ENCODE data around the gene GGTLC1.

GGTLC1 gene

GRCh38 chr20:24004471-24004870 lies 15.9 kb upstream of the GGTLC1 start:
- Histone ChIP-seq H3F3A (ENCODE audit: insufficient read depth, low read length) (peaks cover 14% of the 10 kb centered on the region), H3K4me2 (ENCODE audit: low read depth, low read length) (no peak overlapping the region), H2AFZ (ENCODE audit: low read length) (no peak overlapping the region), H3K9ac (ENCODE audit: low read length) (no peak overlapping the region), H3K27me3 (replicated peaks; ENCODE audit: insufficient read depth, low read length) (no peaks in the 10 kb centered on the region), H3K4me1 (ENCODE audit: low read length) (peaks cover 21% of the 10 kb centered on the region), H3K27ac (ENCODE audit: low read length) (no peak overlapping the region), H3K79me2 (ENCODE audit: low read length) (no peaks in the 10 kb centered on the region), H3K9me3 (replicated peaks; ENCODE audit: insufficient read depth, low read length) (no peaks in the 10 kb centered on the region), H3K36me3 (replicated peaks; ENCODE audit: insufficient read depth, low read length) (no peaks in the 10 kb centered on the region), H3K4me3 (ENCODE audit: low read length) (no peak overlapping the region), H3K9me2 (replicated peaks; ENCODE audit: insufficient read depth, low read length) (no peaks in the 10 kb centered on the region), H4K20me1 (ENCODE audit: insufficient read depth, low read length) (no peaks in the 10 kb centered on the region)
- no peak for DNase-seq
- TF ChIP-seq EZH2 (optimal IDR thresholded peaks at IDR 0.05; ENCODE audit: low read depth, low read length) (no peak), EZH2phosphoT487 (IDR thresholded peaks at IDR 0.05; ENCODE audit: low read length) (no peak)
- TF ChIP-seq, protein P1, sequence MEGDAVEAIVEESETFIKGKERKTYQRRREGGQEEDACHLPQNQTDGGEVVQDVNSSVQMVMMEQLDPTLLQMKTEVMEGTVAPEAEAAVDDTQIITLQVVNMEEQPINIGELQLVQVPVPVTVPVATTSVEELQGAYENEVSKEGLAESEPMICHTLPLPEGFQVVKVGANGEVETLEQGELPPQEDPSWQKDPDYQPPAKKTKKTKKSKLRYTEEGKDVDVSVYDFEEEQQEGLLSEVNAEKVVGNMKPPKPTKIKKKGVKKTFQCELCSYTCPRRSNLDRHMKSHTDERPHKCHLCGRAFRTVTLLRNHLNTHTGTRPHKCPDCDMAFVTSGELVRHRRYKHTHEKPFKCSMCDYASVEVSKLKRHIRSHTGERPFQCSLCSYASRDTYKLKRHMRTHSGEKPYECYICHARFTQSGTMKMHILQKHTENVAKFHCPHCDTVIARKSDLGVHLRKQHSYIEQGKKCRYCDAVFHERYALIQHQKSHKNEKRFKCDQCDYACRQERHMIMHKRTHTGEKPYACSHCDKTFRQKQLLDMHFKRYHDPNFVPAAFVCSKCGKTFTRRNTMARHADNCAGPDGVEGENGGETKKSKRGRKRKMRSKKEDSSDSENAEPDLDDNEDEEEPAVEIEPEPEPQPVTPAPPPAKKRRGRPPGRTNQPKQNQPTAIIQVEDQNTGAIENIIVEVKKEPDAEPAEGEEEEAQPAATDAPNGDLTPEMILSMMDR (IDR thresholded peaks at IDR 0.05; ENCODE audit: low read length): no peak

GRCh38 chr20:24002896-24003295 lies 14.3 kb upstream of the GGTLC1 start:
- Histone ChIP-seq H4K20me1 (ENCODE audit: insufficient read depth, low read length) (no peaks in the 10 kb centered on the region), H3K27me3 (replicated peaks; ENCODE audit: insufficient read depth, low read length) (no peaks in the 10 kb centered on the region), H3K9me3 (replicated peaks; ENCODE audit: insufficient read depth, low read length) (no peaks in the 10 kb centered on the region), H3K4me2 (ENCODE audit: low read depth, low read length) (peak overlapping the region; percentile 79), H3K4me3 (ENCODE audit: low read length) (no peak overlapping the region), H3K9me2 (replicated peaks; ENCODE audit: insufficient read depth, low read length) (no peaks in the 10 kb centered on the region), H3K79me2 (ENCODE audit: low read length) (no peaks in the 10 kb centered on the region), H3K4me1 (ENCODE audit: low read length) (peaks cover 21% of the 10 kb centered on the region), H3K9ac (ENCODE audit: low read length) (0 out of 2 replicates have a peak overlapping the region, but pooled peaks have one; percentile 61), H3K36me3 (replicated peaks; ENCODE audit: insufficient read depth, low read length) (no peaks in the 10 kb centered on the region), H3K27ac (ENCODE audit: low read length) (peak overlapping the region; percentile 96; the same call in 1 of the 2 replicates), H3F3A (ENCODE audit: insufficient read depth, low read length) (peaks cover 14% of the 10 kb centered on the region), H2AFZ (ENCODE audit: low read length) (no peak overlapping the region)
- no peak for TF ChIP-seq EZH2phosphoT487 (IDR thresholded peaks at IDR 0.05; ENCODE audit: low read length)
- TF ChIP-seq EZH2 (optimal IDR thresholded peaks at IDR 0.05; ENCODE audit: low read depth, low read length): no peak
- TF ChIP-seq, protein P1 (IDR thresholded peaks at IDR 0.05; ENCODE audit: low read length): no peak
- no peak for DNase-seq

DNA sequence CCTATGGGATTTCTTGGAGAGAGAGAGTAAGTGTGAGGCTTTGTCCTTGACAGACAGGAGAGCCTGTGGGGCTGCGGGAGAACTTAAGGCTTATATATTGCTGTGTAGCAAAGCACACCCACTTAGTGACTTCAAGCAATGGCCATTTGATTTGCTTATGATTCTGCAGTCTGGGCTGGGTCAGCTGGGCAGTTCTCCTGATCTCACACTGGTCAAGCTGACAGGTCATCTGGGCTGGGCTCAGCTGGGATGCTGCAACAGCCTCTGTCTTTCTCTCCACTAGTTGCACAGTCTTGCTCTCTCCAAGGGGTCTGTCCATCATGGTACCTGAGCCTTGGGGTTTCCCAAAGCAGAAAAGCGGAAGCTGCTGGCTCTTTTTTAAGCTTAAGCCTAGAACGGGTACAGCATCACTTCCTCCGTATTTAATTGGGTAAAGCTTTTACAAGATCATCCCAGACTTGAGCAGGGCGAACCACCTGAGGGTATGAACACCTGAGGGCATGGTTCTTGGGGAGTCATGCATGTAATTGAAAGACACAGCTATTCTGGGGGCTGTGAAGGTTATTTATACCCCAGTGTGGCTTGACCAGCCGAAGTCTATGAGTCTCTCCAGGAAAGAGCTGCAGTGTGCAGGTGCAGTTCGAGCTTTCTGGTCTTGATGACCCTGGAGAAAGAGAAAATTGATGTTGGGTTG lies 13.3 kb upstream of the GGTLC1 start:
- peak overlapping the region; percentile 61 for H3K9ac ChIP-seq (ENCODE audit: low read length)
- H3K36me3 ChIP-seq (replicated peaks; ENCODE audit: insufficient read depth, low read length): no peaks in the 10 kb centered on the region
- no peaks in the 10 kb centered on the region for H4K20me1 ChIP-seq (ENCODE audit: insufficient read depth, low read length)
- H3K4me3 ChIP-seq (ENCODE audit: low read length): peak overlapping the region; percentile 40
- H3K27ac ChIP-seq (ENCODE audit: low read length): peak overlapping the region; percentile 96
- H3K9me3 ChIP-seq (replicated peaks; ENCODE audit: insufficient read depth, low read length): no peaks in the 10 kb centered on the region
- H3K79me2 ChIP-seq (ENCODE audit: low read length): no peaks in the 10 kb centered on the region
- no peaks in the 10 kb centered on the region for H3K9me2 ChIP-seq (replicated peaks; ENCODE audit: insufficient read depth, low read length)
- peaks cover 14% of the 10 kb centered on the region for H3F3A ChIP-seq (ENCODE audit: insufficient read depth, low read length)
- TF ChIP-seq EZH2 (optimal IDR thresholded peaks at IDR 0.05; ENCODE audit: low read depth, low read length) (no peak), EZH2phosphoT487 (IDR thresholded peaks at IDR 0.05; ENCODE audit: low read length) (no peak)
- TF ChIP-seq, protein P1 (IDR thresholded peaks at IDR 0.05; ENCODE audit: low read length): no peak
- peak; percentile 90 for DNase-seq
- peaks cover 21% of the 10 kb centered on the region for H3K4me1 ChIP-seq (ENCODE audit: low read length)
- peak overlapping the region; percentile 79 for H3K4me2 ChIP-seq (ENCODE audit: low read depth, low read length)
- H3K27me3 ChIP-seq (replicated peaks; ENCODE audit: insufficient read depth, low read length): no peaks in the 10 kb centered on the region
- peak overlapping the region; percentile 42 for H2AFZ ChIP-seq (ENCODE audit: low read length)

Measured in MM.1S (cell line).